GM23248 (cell line): ENCODE measurements around the gene SLC36A3. TPM values are rescaled to one million over a fixed set of nuclear protein-coding genes. Genes with fewer than 3 reads are reported as not detected.
"Not testable (repeated sequence)": the region's sequence is repeated elsewhere in the genome, so short reads cannot be mapped to it uniquely, and the experiment has no call there.

ENCODE experiments used
- DNase-seq: peaks from one replicate; pipeline ENCODE4 v3.0.0-alpha.2; 2015
- H2AFZ ChIP-seq: fragments of 200-600 bp; sonication (generic); 2 replicates; pipeline ENCODE4 v1.6.1; 2016; ENCODE audit warnings: antibody characterized with exemption
- H3F3A ChIP-seq: fragments of 200-600 bp; sonication (generic); 2 replicates; pipeline ENCODE4 v1.6.1; 2016; ENCODE audit warnings: mild to moderate bottlenecking, antibody characterized with exemption, mixed run types; ENCODE audit not compliant: insufficient read depth
- H3K27ac ChIP-seq: fragments of 200-600 bp; sonication (generic); 2 replicates; pipeline ENCODE4 v1.5.1; 2016; ENCODE audit warnings: mild to moderate bottlenecking
- H3K27me3 ChIP-seq: fragments of 200-600 bp; sonication (generic); replicated peaks from 2 replicates; pipeline ENCODE4 v1.6.1; 2016; ENCODE audit warnings: mild to moderate bottlenecking; ENCODE audit not compliant: insufficient read depth
- H3K36me3 ChIP-seq: fragments of 200-600 bp; sonication (generic); 2 replicates; pipeline ENCODE4 v1.6.1; 2016; ENCODE audit warnings: low read depth, mild to moderate bottlenecking
- H3K4me1 ChIP-seq: fragments of 200-600 bp; sonication (generic); 2 replicates; pipeline ENCODE4 v1.6.1; 2016; ENCODE audit warnings: mild to moderate bottlenecking; ENCODE audit not compliant: insufficient read depth
- H3K4me2 ChIP-seq: fragments of 200-600 bp; sonication (generic); one replicate; pipeline ENCODE4 v1.6.1; 2016; ENCODE audit warnings: mild to moderate bottlenecking; ENCODE audit not compliant: unreplicated experiment
- H3K4me3 ChIP-seq: fragments of 200-600 bp; sonication (generic); 2 replicates; pipeline ENCODE4 v1.5.1; 2016; ENCODE audit warnings: mild to moderate bottlenecking
- H3K79me2 ChIP-seq: fragments of 200-600 bp; sonication (generic); 2 replicates; pipeline ENCODE4 v1.6.1; 2016; ENCODE audit warnings: mild to moderate bottlenecking; ENCODE audit not compliant: insufficient read depth
- H3K9ac ChIP-seq: fragments of 200-600 bp; sonication (generic); 2 replicates; pipeline ENCODE4 v1.6.1; 2016; ENCODE audit warnings: mild to moderate bottlenecking
- H3K9me2 ChIP-seq: fragments of 200-600 bp; sonication (generic); 2 replicates; pipeline ENCODE4 v1.6.1; 2016; ENCODE audit warnings: mixed run types, mild to moderate bottlenecking, moderate library complexity; ENCODE audit not compliant: insufficient read depth
- H3K9me3 ChIP-seq: fragments of 200-600 bp; sonication (generic); one replicate; pipeline ENCODE4 v1.6.1; 2017; ENCODE audit warnings: low read depth
- H4K20me1 ChIP-seq: fragments of 200-600 bp; sonication (generic); 2 replicates; pipeline ENCODE4 v1.6.0; 2016; ENCODE audit not compliant: insufficient read depth
- EZH2 ChIP-seq: fragments of 200-600 bp; sonication (generic); IDR thresholded peaks from 2 replicates; pipeline ENCODE4 v1.6.1; 2018; ENCODE audit warnings: antibody characterized with exemption, mild to moderate bottlenecking; ENCODE audit not compliant: insufficient read depth, poor library complexity, severe bottlenecking
- EZH2phosphoT487 ChIP-seq: fragments of 200-600 bp; sonication (generic); IDR thresholded peaks from 2 replicates; pipeline ENCODE4 v1.6.1; 2018; ENCODE audit warnings: antibody characterized with exemption, moderate library complexity, mild to moderate bottlenecking, low read depth; ENCODE audit not compliant: insufficient read depth
- WGBS, 2 experiments: methylation state at CpG; one replicate each; pipeline ENCODE4 v1.1.6; 2015 to 2017; ENCODE audit warnings: low lambda C conversion rate in 2 of 2, low coverage in 1 of 2; ENCODE audit errors: missing lambda C conversion rate in 2 of 2; 5-methylcytosine and 5-hydroxymethylcytosine counted together
- in situ Hi-C: fragments of 300-500 bp; cut with MboI; formaldehyde crosslinking; loops from 2 replicates; pipeline ENCODE4 v1.15.0; 2020
- polyA plus RNA-seq: library from polyadenylated mRNA; unstranded; fragments of >200 nt; fragmentation: Nextera tagmentation; extraction: Ambion mirVana; gene quantifications from 2 replicates; pipeline ENCODE4 v1.2.1, GENCODE V29; 2016
- total RNA-seq: library from RNA; depleted of rRNA; stranded (reverse); fragments of >200 nt; shearing (Covaris generic); gene quantifications from 2 replicates; pipeline ENCODE4 v1.2.3, GENCODE V29; 2014

Gene SLC36A3
- total and polyA plus RNA-seq, 2 experiments from 2014 or later, result not detected

DNA sequence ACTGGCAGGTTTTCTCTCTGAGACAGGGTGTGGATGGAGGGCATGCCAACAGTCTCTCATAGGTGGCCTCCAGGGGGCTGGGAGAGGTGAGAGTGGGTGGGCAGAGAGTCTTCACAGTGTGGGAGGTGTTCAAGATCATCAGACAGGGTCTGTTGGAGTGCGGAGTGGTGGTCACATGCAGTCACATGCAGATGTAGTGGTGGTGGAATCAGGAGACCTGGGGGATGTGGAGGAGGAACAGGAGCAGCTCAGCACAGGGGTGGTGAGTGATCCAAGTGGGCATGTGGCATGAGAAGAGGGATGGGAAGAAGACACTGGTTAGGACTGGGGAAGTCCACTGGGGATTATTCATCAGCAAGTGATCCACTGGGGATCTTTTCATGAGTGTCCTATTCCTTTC is 44.8 kb downstream of the SLC36A3 start:
- no peaks in the 10 kb centered on the region for H3K9me3 ChIP-seq
- H3K4me1 ChIP-seq, result peaks cover 18% of the 10 kb centered on the region
- no peaks in the 10 kb centered on the region for H4K20me1 ChIP-seq
- H3K4me2 ChIP-seq, result no peak overlapping the region
- WGBS, 2 experiments, result 0% methylated on average over 1 of the region's 1 CpG
- no peaks in the 10 kb centered on the region for H3K36me3 ChIP-seq
- in situ Hi-C loops, result no loop called here
- H3K27me3 ChIP-seq, result no peaks in the 10 kb centered on the region
- no peak overlapping the region for H3K27ac ChIP-seq
- 0 out of 2 replicates have a peak, but pooled peaks cover 3% of the 10 kb centered on the region for H3F3A ChIP-seq
- peaks cover 10% of the 10 kb centered on the region; the same call in 1 of the 2 replicates for H3K79me2 ChIP-seq
- no peak for TF ChIP-seq EZH2
- no peak for TF ChIP-seq EZH2phosphoT487
- no peak overlapping the region for H3K4me3 ChIP-seq
- no peak overlapping the region for H2AFZ ChIP-seq
- H3K9me2 ChIP-seq, result no peaks in the 10 kb centered on the region
- no peak overlapping the region for H3K9ac ChIP-seq
- no peak for DNase-seq

DNA sequence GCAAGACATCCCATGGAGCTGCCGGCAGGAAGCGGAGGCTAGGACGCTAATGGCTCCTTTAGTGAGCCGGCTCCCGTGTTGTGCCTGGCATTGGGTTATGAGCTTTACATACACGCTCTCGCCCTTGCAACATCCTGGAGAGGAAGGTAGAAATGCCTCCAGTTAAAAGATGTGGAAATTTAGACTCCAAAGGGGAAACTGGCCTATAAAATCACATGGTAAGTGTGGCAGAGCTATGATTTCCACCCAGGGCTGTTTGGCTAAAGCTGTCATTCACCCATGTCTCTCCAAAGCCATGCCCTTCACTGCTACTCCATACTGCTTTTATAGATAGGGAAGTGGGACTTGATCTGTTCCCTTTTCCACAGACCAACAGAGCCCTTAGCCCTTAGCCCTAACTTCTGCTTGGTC is 45.4 kb downstream of the SLC36A3 start:
- 90 to 94% methylated on average over 7 of the region's 7 CpGs for WGBS, 2 experiments
- no peak overlapping the region for H3K9ac ChIP-seq
- H3K36me3 ChIP-seq, result no peaks in the 10 kb centered on the region
- H3K4me2 ChIP-seq, result no peak overlapping the region
- in situ Hi-C loops, result no loop called here
- peaks cover 15% of the 10 kb centered on the region for H3K4me1 ChIP-seq
- H3K27ac ChIP-seq, result no peak overlapping the region
- H2AFZ ChIP-seq, result no peak overlapping the region
- no peaks in the 10 kb centered on the region for H3K27me3 ChIP-seq
- no peaks in the 10 kb centered on the region for H4K20me1 ChIP-seq
- no peak for DNase-seq
- peaks cover 10% of the 10 kb centered on the region; the same call in 1 of the 2 replicates for H3K79me2 ChIP-seq
- no peak overlapping the region for H3K4me3 ChIP-seq
- no peaks in the 10 kb centered on the region for H3K9me2 ChIP-seq
- 0 out of 2 replicates have a peak, but pooled peaks cover 3% of the 10 kb centered on the region for H3F3A ChIP-seq
- no peaks in the 10 kb centered on the region for H3K9me3 ChIP-seq
- TF ChIP-seq EZH2 (no peak), EZH2phosphoT487 (no peak)

DNA sequence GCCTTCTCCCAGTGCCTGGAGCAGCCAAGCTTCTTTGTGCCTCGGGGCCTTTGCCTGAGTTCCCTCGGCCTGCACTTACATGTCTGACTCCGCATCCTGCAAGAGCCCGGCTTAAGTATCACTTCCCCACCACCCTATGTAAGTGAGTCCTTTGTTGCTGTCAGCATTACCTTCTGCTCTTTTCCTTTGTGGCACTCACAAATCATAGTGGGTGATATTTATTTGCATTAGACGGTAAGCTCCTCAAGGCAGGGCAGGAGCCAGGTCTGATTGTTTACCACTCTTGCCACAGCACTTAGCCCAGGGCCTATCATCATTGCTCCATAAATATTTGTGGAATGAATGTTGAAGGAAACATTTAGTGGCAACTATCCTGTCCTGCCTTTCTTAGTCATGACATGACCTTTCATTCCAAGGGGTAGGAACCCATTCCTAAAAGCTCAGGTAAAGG is 45.8 kb downstream of the SLC36A3 start:
- Histone ChIP-seq H4K20me1 (no peaks in the 10 kb centered on the region), H3K4me3 (no peak overlapping the region), H3K27me3 (no peaks in the 10 kb centered on the region), H2AFZ (no peak overlapping the region), H3K4me2 (no peak overlapping the region), H3K27ac (no peak overlapping the region), H3K79me2 (peaks cover 10% of the 10 kb centered on the region; the same call in 1 of the 2 replicates), H3F3A (0 out of 2 replicates have a peak, but pooled peaks cover 3% of the 10 kb centered on the region), H3K9me3 (no peaks in the 10 kb centered on the region), H3K9ac (no peak overlapping the region), H3K36me3 (no peaks in the 10 kb centered on the region), H3K9me2 (no peaks in the 10 kb centered on the region), H3K4me1 (peaks cover 15% of the 10 kb centered on the region)
- in situ Hi-C loops, result no loop called here
- peak; percentile 58 for DNase-seq
- TF ChIP-seq EZH2, result no peak
- no peak for TF ChIP-seq EZH2phosphoT487
- WGBS, 2 experiments, result 83 to 89% methylated on average over 5 of the region's 5 CpGs

GRCh38 chr5:151255621-151256286 is 47.8 kb downstream of the SLC36A3 start:
- Histone ChIP-seq H3K27ac (no peak overlapping the region), H3K4me3 (no peak overlapping the region), H3K27me3 (no peaks in the 10 kb centered on the region), H2AFZ (no peak overlapping the region), H3K9me3 (no peaks in the 10 kb centered on the region), H3K9ac (no peak overlapping the region), H3K79me2 (peaks cover 10% of the 10 kb centered on the region; the same call in 1 of the 2 replicates), H3F3A (0 out of 2 replicates have a peak, but pooled peaks cover 3% of the 10 kb centered on the region), H3K4me1 (peaks cover 15% of the 10 kb centered on the region), H3K4me2 (no peak overlapping the region), H3K36me3 (no peaks in the 10 kb centered on the region), H3K9me2 (no peaks in the 10 kb centered on the region), H4K20me1 (no peaks in the 10 kb centered on the region)
- in situ Hi-C loops, result no loop called here
- DNase-seq, result no peak
- no peak for TF ChIP-seq EZH2
- no peak for TF ChIP-seq EZH2phosphoT487
- 85 to 91% methylated on average over 3 of the region's 3 CpGs for WGBS, 2 experiments

GRCh38 chr5:151254990-151255389 is 48.6 kb downstream of the SLC36A3 start:
- H3K9me3 ChIP-seq, H3K4me3 ChIP-seq, H3K9me2 ChIP-seq, H3K9ac ChIP-seq, H3F3A ChIP-seq, DNase-seq, in situ Hi-C loops, H2AFZ ChIP-seq, H3K27ac ChIP-seq, H4K20me1 ChIP-seq, H3K36me3 ChIP-seq, H3K4me2 ChIP-seq, H3K79me2 ChIP-seq, H3K27me3 ChIP-seq: not testable (repeated sequence)
- H3K4me1 ChIP-seq, result peaks cover 15% of the 10 kb centered on the region
- WGBS, 2 experiments, result 96 to 98% methylated on average over 5 of the region's 5 CpGs
